A673 (cell line): Measurements from ENCODE around the gene ALG6. TPM values are rescaled to one million over a fixed set of nuclear protein-coding genes. Genes with fewer than 3 reads are reported as not detected.
A peak's percentile ranks its signal among the peaks of the same experiment; 100 is the strongest.

Experiments used
- BruUV-seq: library from RNA; stranded (reverse); fragments of 400-500 nt; replicated peaks from 2 replicates; lab custom pipeline; 2021; lab: Mats Ljungman, UMichigan
- CTCF ChIA-PET: fragments of 300-600 bp; sonication (Branson Sonifier 250); formaldehyde crosslinking; loops from one replicate; lab custom pipeline; 2022; ENCODE audit warnings: antibody characterized with exemption; lab: Charles Lee
- POLR2A ChIA-PET: fragments of 300-600 bp; sonication (Branson Sonifier 250); formaldehyde crosslinking; loops from one replicate; lab custom pipeline; 2022; ENCODE audit warnings: antibody characterized with exemption; ENCODE audit not compliant: low non-redundant PET; lab: Charles Lee
- DNase-seq: peaks from one replicate; pipeline ENCODE4 v3.0.0-alpha.2; 2015; ENCODE audit warnings: low spot score
- H3K27ac ChIP-seq: fragments of 200-600 bp; sonication (generic); 2 replicates; pipeline ENCODE4 v1.5.1; 2016; ENCODE audit warnings: mixed run types, low read depth, mild to moderate bottlenecking, mixed read lengths, antibody characterized with exemption, low read length; ENCODE audit not compliant: poor library complexity, severe bottlenecking
- H3K27me3 ChIP-seq: fragments of 200-600 bp; sonication (generic); replicated peaks from 2 replicates; pipeline ENCODE4 v1.6.1; 2017; ENCODE audit warnings: mixed run types, low read depth, mild to moderate bottlenecking, mixed read lengths, antibody characterized with exemption, low read length; ENCODE audit not compliant: insufficient read depth, poor library complexity
- H3K36me3 ChIP-seq: fragments of 200-600 bp; sonication (generic); 2 replicates; pipeline ENCODE4 v1.6.1; 2016; ENCODE audit warnings: mixed run types, mild to moderate bottlenecking, mixed read lengths, antibody characterized with exemption, low read length; ENCODE audit not compliant: insufficient read depth, poor library complexity, severe bottlenecking
- H3K4me1 ChIP-seq: fragments of 200-600 bp; sonication (generic); 2 replicates; pipeline ENCODE4 v1.6.1; 2017; ENCODE audit warnings: mixed run types, mild to moderate bottlenecking, mixed read lengths, antibody characterized with exemption, low read length; ENCODE audit not compliant: insufficient read depth, poor library complexity, severe bottlenecking
- H3K4me3 ChIP-seq: fragments of 200-600 bp; sonication (generic); 2 replicates; pipeline ENCODE4 v1.5.1; 2016; ENCODE audit warnings: low read depth, mixed run types, mild to moderate bottlenecking, mixed read lengths, low read length; ENCODE audit not compliant: poor library complexity, severe bottlenecking
- H3K9me3 ChIP-seq: fragments of 200-600 bp; sonication (generic); 2 replicates; pipeline ENCODE4 v1.6.1; 2016; ENCODE audit warnings: mixed run types, low read depth, mild to moderate bottlenecking, mixed read lengths, antibody characterized with exemption, low read length; ENCODE audit not compliant: poor library complexity, severe bottlenecking
- CTCF ChIP-seq: fragments of 300-800, 200-600 bp; sonication (generic); conservative IDR thresholded peaks from 2 replicates; pipeline ENCODE4 v1.5.1; 2017; ENCODE audit warnings: low read depth, mild to moderate bottlenecking, antibody characterized with exemption, low read length, moderate library complexity, mixed read lengths
- EZH2 ChIP-seq: fragments of 200-600 bp; sonication (generic); IDR thresholded peaks from 2 replicates; pipeline ENCODE4 v1.6.1; 2017; ENCODE audit warnings: borderline replicate concordance, low read depth, mild to moderate bottlenecking, mixed read lengths, antibody characterized with exemption, low read length; ENCODE audit not compliant: poor library complexity, severe bottlenecking
- intact Hi-C: fragments of 100-400 bp; cut with micrococcal nuclease; formaldehyde crosslinking; loops from one replicate; pipeline ENCODE4 v1.10.0; 2022; ENCODE audit not compliant: unreplicated experiment
- total RNA-seq: library from RNA; stranded (reverse); gene quantifications from 2 replicates; pipeline ENCODE4 v1.2.3, GENCODE V29; 2021

The ALG6 gene
- total RNA-seq, 1 experiment from 2014 or later: 33.0 TPM

- ChIA-PET POLR2A (no interaction called here), CTCF (no interaction called here)
- BruUV-seq: no TSS peak
- H3K9me3 ChIP-seq: no peaks in the 10 kb centered on the region
- H3K27ac ChIP-seq: no peak overlapping the region
- H3K4me3 ChIP-seq: no peak overlapping the region
- TF ChIP-seq CTCF (no peak), EZH2 (no peak)
- no peak for DNase-seq
- peaks cover 17% of the 10 kb centered on the region for H3K4me1 ChIP-seq
- no peaks in the 10 kb centered on the region for H3K27me3 ChIP-seq
- no peaks in the 10 kb centered on the region for H3K36me3 ChIP-seq
- intact Hi-C loops: no loop called here
These were observed 5.4 kb upstream of the ALG6 start for GRCh38 chr1:63362073-63362472.

- H3K36me3 ChIP-seq: no peaks in the 10 kb centered on the region
- H3K27ac ChIP-seq: no peak overlapping the region
- no TSS peak for BruUV-seq
- TF ChIP-seq EZH2 (no peak), CTCF (no peak)
- H3K4me1 ChIP-seq: peaks cover 18% of the 10 kb centered on the region
- H3K27me3 ChIP-seq: no peaks in the 10 kb centered on the region
- peak; percentile 25 for DNase-seq
- ChIA-PET CTCF (no interaction called here), POLR2A (no interaction called here)
- no peak overlapping the region for H3K4me3 ChIP-seq
- no peaks in the 10 kb centered on the region for H3K9me3 ChIP-seq
- intact Hi-C loops: no loop called here
These were observed 4.8 kb upstream of the ALG6 start for GRCh38 chr1:63362578-63362977.

GRCh38 chr1:63363014-63363413, 4.4 kb upstream of the ALG6 start:
- Histone ChIP-seq H3K27ac (no peak overlapping the region), H3K4me3 (no peak overlapping the region), H3K27me3 (no peaks in the 10 kb centered on the region), H3K9me3 (no peaks in the 10 kb centered on the region), H3K36me3 (no peaks in the 10 kb centered on the region), H3K4me1 (peaks cover 18% of the 10 kb centered on the region)
- no peak for TF ChIP-seq EZH2
- no peak for TF ChIP-seq CTCF
- intact Hi-C loops: no loop called here
- DNase-seq: peak; percentile 16
- no TSS peak for BruUV-seq
- ChIA-PET POLR2A (no interaction called here), CTCF (no interaction called here)
